CD4-positive, alpha-beta T cell treated with Interleukin-6 at 100 ng/mL for 8 hours (primary cell): ENCODE measurements around the gene PTOV1.

Experiments
- DNase-seq: peaks from one replicate; pipeline ENCODE4 v3.0.0-alpha.2; 2020; ENCODE audit warnings: mixed read lengths, low spot score

PTOV1 gene

GRCh38 chr19:49873834-49874233 is 22.9 kb downstream of the PTOV1 start:
- no peak for DNase-seq

- DNase-seq, result no peak
Measured at GRCh38 chr19:49874503-49875157, 23.7 kb downstream of the PTOV1 start.

GRCh38 chr19:49875177-49875576 is 24.2 kb downstream of the PTOV1 start:
- no peak for DNase-seq

GRCh38 chr19:49875857-49876421 is 25.0 kb downstream of the PTOV1 start:
- DNase-seq, result peak; percentile 46

- peak; percentile 99 for DNase-seq
Measured at GRCh38 chr19:49876422-49877019, 25.6 kb downstream of the PTOV1 start.

GRCh38 chr19:49877020-49877878 is 26.3 kb downstream of the PTOV1 start, which contains the start of the genes AKT1S1 and TBC1D17:
Gene AKT1S1, minus strand, starts transcription at chr19:49877355. Its CDS starts 4,060 bp downstream, at chr19:49873295.
Gene TBC1D17, plus strand, starts transcription at chr19:49877702. Its CDS starts 22 bp downstream, at chr19:49877724.
- peak; percentile 100 for DNase-seq

- DNase-seq, result peak; percentile 98
Measured at GRCh38 chr19:49877879-49878743, 27.2 kb downstream of the PTOV1 start.

- DNase-seq, result no peak
Measured at GRCh38 chr19:49878744-49879070, 27.7 kb downstream of the PTOV1 start.

- no peak for DNase-seq
Measured at GRCh38 chr19:49879243-49879963, 28.4 kb downstream of the PTOV1 start.

GRCh38 chr19:49880162-49880869 is 29.4 kb downstream of the PTOV1 start:
- no peak for DNase-seq

- DNase-seq, result no peak
Measured at GRCh38 chr19:49881186-49881585, 30.2 kb downstream of the PTOV1 start.

GRCh38 chr19:49881672-49882394 is 30.9 kb downstream of the PTOV1 start:
- DNase-seq, result no peak

GRCh38 chr19:49882643-49883042 is 31.7 kb downstream of the PTOV1 start:
- no peak for DNase-seq

- DNase-seq, result no peak
Measured at GRCh38 chr19:49883094-49883493, 32.1 kb downstream of the PTOV1 start.

GRCh38 chr19:49884109-49884508 is 33.1 kb downstream of the PTOV1 start:
- DNase-seq, result no peak

GRCh38 chr19:49884760-49885159 is 33.8 kb downstream of the PTOV1 start:
- no peak for DNase-seq

GRCh38 chr19:49887037-49887664 is 36.2 kb downstream of the PTOV1 start:
- DNase-seq, result no peak

GRCh38 chr19:49887665-49888509 is 36.9 kb downstream of the PTOV1 start:
- DNase-seq, result no peak
